ENCODE measurements around the gene FNDC3B.
"Not testable (repeated sequence)": the region's sequence is repeated elsewhere in the genome, so short reads cannot be mapped to it uniquely, and the experiment has no call there.

Gene FNDC3B

DNA sequence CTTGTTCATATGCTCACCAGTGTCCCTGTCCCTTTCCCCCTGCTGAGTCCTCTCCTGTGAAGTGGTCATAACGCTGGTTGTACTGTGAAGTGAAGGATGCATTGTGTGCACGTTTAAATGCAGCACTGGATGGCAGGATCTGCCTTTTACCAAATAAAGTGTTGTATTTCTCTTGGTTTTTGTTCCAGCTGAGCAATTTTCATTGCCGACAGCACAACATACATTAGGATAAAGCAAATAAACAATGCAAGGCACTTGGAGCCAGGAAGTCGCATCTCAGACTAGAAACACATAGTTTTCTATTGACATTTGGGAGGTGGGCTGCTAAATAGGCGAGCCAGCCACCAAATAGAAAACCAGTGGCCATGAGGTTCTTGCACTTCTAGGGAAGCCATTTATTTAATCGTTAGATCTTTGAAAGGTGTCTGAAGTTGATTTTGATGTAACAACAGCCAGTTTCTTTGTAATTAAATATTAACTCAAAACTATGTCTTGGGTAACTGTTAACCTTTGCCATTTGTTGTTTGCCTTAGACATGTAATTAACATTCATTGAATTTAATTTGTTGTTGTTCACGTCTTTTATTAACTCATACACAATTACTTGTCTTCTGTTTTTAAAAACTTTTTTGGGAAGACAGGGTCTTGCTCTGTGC is 185.3 kb downstream of the FNDC3B start:
- no peak for FAIRE-seq

DNA sequence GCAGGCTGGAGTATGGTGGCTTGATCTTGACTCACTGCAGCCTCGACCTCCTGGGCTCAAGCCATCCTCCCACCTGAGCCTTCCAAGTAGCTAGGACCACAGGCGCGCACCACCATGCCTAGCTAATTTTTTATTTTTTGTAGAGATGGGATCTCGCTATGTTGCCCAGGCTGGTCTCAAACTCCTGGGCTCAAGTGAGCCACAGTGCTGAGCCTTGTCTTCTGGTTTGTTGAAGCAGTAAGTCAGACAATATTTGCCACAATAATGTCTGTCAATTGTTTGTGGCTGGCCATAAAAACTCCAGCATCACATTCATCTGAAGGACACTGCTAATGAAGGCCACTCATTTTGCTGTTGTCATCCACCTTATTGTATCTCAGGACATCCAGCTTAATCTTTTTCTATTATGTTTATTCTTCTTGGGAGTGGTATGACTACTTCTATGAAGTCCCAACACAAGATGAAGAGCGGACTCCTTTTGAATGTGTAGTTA is 185.9 kb downstream of the FNDC3B start:
- FAIRE-seq: no peak

DNA sequence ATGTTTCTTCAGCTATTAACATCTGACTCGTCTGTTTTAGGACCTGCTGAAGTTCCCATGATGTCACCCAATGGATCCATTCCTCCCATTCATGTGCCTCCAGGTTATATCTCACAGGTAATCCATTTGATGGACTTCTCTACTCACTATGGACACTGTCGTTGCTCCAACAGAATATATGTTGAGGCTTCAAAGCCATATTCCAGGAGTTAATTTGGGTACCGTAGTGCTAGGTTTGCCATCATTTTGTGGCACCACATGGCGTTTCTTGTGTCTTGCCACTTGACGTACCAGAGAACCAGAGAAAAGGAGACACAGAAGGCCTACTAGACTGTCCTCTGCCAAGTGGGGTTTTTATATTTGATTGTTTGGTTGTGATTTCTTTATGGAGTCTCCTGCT is 187.5 kb downstream of the FNDC3B start:
- no peak for FAIRE-seq

DNA sequence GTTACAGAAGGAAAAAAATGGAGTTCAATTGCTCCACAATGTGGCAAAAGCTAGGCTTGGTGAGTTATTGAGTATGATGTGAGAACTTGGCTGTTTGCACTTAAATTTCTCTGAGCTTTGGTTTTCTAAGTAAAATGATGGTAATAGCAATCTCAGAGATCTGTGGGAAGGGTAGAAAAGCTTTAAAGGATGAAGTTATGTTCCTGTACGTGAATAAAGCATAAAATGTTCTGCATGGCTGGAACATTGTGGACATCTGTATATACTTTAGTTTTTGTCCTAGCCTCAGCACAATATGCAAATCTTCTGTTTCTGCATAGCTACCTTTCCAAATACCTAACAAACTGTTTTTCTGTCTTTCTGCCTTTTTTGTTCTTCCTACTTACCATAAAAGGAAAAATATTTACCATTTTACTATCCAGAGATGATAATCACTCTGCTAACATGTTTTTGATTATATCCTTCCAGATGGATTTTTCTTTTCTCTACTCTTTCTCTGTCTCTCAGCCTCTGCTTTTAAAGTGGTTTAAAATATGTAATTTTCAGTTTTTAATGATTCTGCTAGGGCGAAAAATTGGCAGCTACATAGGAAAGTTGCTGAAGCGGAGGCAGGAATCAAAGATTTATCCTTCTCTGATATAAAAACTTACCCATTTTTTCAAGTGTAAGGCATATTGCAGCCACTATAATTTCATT is 188.1 kb downstream of the FNDC3B start:
- FAIRE-seq: no peak

DNA sequence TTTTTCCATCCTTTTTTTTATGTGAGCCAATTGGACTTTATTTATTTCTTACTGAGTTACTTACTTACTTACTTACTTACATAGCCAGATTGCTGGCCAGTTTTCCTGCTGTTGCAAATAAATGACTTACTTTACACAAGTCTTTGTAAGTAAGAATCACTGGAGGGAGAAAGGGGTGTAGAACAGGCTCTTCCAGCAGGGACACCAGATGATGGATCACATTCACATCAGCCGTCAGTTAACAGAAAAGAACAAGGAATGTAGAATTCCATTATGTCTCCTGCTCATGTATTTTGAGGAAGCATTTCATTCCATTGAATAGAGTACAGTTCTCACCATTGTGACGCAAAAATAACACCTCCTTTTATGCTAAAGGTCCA is 188.6 kb downstream of the FNDC3B start:
- no peak for FAIRE-seq

DNA sequence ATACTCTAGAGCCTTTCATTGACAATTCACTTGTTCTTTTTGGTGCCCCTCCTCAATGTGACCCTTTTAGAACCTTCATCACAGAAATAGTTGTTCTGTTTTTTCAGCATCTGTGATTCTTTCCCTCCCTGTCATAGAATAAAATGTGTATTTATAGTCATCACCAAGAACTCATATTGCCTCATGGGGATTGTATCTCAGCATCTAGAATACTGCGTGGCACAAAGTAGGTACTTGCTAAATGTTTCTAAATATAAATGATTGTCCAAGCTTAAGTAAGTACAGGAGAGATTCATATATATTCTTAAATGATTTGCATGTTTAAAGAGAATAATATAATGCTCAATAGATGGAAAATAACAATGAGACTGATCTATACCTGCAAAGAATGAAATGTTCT is 190.1 kb downstream of the FNDC3B start:
- no peak for FAIRE-seq

DNA sequence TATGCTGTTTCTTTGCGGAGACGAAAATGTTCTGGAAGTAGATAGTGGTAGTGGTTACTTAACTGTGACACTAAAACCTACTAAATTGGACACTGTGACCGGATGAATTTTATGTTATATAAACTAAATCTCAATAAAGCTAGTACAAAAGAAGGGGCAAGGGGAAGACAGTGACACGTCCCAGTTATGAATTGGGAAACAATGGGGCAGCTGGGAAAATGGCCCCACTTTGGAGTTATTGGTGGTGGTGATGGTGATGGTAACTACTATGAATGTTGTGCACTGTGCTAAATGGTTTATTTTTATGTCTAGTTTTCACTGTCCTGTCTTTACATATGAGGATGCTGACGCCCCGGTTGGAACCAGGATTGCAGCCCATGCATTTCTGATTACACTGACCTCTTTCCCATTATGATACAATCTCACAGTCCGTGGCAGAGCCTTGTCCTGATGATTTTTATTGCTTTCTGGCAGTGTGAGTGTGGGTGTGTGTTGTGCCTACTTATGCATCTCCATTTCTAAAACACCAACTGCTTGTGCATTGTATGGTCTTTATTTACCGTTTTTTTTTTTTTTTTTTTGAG is 192.0 kb downstream of the FNDC3B start:
- FAIRE-seq: no peak

DNA sequence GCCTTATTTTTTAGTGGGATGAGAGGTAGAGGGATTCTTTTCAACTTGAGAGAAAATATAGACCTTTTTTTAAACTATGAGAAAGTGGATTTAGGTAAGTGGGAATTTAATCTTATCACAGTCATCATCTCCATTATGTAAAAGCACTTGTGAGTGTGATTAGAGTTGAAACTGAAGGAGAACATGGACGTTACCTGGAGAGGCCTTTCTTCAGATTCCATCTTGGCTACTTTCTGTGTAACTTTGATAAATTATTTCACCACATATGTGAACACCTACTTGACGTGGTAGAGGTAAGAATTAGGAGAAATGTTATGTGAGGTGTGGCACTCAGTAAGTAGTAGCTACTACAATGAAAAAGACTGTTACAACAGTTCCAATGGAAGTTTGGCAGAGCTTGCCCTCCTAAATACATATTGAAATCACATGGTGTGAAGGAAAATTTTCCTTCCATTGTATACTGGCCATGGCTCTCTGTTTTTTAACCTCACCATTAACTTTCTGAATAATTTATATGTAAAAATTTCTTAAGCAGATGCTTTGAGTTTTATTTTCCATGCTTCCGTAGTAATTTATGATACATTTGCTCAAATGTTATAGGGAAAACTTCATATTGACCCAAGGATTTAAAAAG is 193.3 kb downstream of the FNDC3B start:
- no peak for FAIRE-seq

DNA sequence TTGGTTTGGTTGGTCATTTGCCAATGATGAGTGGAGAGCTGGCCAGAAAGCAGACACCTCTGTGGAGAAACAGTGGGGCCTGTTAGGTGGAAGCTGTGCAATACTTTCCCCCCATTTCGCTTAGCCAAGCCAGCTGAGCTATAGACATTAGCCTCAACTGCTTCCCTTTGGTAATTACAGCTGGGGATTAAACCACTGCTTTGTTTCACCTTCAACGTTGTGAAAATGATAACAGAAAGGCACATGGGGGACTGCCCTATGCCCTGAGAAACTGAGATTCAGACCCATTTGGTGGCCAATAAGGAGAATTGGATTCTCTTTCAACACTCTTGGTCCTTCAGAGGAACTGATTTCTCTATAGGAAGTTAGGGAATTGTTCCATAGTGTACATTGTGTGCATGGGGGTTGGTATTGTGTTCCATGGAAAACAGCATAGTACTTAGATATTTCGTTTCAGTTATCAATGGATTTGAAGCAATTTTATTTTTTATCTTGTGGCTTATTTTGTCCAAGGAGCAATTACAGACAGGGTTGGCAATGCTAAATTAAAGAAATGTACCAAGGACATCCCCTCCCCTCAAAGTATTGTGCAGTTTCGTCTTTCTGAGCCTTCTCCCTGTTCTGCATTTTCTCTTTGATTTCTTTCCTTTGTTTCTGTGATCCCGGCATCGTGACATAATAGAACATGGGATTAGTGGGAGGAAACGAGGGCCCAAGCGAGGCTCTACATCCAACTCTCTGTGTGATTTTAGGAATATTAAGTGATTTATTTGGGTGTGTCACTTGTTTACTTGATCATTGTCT is 194.3 kb downstream of the FNDC3B start:
- FAIRE-seq: no peak

DNA sequence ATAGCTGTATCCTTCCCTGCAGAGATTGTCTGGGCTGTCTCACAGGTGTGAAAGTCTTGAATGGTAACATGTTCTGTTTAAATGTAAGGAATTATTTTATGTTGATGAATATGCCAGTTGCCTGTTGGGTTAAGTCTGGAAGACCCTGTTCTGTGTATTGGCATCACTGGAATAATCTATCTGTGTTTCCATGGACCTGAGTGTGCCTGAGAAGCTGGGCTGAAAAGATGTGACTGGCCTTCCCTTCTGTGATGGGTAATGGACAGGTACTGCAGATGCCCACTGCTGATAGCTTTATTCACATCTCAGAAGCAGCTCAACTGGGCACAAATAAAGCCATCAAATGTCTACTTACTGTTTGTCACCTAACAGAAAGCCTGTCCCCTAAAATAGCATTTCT is 196.3 kb downstream of the FNDC3B start:
- no peak for FAIRE-seq

DNA sequence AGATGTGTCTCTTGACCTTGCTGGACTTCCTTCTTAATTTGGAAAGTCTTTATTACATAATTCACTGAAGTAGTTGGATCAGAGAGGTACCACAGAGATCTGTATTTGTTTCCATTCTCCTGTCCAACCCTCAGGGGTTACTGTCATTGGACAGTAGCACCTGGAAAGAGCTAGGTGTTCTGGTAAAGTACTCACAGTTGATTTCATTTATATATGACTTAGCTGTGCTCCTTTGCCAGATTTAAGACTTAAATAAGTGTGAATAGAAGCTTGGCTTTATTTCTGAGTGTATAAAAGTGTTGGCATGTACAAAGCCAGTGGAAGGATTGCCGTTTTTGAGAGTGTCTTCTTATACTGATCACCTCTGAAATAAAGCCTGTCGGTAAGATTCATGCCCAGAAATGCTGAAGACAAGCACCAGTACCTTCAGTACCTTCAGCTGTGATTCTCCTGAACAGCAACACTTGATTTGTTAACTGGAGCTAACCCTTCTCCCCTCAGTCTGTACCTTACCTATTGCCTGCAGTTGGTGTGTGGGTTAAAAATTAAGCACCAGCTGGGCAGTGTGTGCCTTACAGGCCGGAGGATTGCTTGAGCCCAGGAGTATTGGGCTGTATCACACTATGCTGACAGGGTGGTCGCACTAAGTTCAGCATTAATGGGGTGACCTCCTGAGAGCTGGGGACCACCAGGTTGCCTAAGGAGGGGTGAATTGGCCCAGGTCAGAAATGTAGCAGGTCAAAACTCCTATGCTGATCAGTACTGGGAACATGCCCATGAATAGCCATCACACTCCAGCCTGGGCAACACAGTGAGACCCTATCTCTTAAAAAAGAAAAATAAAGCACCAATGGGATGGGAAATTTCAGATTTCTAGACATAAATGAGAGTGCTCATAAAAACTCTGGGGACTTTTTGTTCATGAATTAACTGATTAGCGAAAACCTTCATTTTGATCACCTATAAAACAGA is 197.7 kb downstream of the FNDC3B start:
- FAIRE-seq: no peak

DNA sequence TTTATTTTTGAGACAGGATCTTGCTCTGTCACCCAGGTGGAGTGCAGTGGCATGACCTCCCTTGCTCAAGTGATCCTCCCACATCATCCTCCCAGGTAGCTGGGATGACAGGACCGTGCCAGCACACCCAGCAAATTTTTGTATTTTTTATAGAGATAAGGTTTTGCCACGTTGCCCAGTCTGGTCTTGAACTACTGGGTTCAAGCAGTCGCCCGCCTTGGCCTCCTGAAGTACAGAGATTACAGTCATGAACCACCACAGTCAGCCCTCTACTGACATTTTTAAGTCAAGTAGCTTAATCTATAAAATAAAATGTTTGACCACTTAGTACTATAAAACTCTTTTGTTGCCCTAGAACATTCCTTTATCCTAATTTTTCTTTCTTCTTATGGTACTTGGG is 198.8 kb downstream of the FNDC3B start:
- FAIRE-seq: no peak

DNA sequence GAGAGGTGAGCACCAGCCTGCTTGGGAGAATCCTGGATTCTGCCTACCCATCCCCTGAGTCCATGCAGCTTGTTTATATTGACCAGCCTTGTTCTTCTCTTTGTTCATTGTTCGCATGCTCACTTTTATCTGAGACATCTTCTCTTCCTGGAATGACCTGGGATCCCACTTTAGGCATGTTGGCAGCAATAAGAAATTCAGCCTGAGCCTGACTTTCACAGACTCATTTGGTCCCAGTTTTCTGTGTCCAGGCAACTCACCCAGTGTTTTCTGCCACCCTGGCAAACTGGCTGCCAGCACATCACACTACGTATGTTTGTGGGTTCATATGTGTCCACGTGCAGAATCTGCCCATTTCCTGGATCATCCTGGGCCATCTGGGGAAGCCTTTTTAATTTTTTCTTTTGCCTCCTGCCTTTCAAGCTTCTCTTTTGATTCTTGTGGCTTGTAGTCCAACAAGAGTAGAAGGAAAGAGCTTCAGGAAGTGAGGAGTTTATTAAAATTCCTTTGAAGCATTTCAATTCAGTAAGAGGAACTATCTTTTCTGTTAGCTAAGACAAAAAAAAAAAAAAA is 199.9 kb downstream of the FNDC3B start:
- no peak for FAIRE-seq

DNA sequence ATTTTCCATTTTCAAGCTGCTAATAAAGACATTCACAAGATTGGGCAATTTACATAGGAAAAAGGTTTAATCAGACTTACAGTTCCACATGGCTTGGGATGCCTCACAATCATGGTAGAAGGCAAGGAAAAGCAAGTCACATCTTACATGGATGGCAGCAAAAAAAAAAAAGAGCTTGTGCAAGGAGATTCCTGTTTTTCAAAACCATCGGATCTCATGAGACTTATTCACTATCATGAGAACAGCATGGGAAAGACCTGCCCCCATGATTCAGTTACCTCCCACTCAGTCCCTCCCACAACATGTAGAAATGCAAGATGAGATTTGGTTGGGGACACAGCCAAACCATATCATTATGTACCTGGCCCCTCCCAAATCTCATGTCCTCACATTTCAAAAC is 202.0 kb downstream of the FNDC3B start:
- FAIRE-seq: no peak

DNA sequence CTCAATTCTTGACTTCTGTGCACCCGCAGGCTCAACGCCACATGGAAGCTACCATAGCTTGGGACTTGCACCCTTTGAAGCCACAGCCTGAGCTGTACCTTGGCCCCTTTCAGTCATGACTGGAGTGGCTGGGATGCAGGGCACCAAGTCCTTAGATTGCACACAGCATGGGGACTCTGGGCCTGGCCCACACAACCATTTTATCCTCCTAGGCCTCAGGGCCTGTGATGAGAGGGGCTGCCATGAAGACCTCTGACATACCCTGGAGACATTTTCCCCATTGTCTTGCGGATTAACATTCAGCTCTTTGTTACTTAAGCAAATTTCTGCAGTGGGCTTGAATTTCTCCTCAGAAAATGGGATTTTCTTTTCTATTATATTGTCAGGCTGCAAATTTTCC is 203.1 kb downstream of the FNDC3B start:
- not testable (repeated sequence) for FAIRE-seq

DNA sequence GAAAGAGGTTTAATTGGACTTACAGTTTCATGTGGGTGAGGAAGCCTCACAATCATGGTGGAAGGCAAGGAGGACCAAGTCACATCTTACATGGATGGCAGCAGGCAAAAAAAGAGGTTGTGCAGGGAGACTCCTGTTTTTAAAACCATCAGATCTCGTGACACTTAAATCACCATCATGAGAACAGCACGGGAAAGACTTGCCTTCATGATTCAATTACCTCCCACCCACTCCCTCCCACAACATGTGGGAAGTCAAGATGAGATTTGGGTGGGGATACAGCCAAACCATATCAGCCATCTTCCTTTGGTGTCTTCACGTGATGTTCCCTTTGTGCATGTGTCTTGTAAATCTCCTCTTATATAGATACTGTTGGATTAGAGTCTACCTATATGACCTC is 204.0 kb downstream of the FNDC3B start:
- FAIRE-seq: not testable (repeated sequence)

DNA sequence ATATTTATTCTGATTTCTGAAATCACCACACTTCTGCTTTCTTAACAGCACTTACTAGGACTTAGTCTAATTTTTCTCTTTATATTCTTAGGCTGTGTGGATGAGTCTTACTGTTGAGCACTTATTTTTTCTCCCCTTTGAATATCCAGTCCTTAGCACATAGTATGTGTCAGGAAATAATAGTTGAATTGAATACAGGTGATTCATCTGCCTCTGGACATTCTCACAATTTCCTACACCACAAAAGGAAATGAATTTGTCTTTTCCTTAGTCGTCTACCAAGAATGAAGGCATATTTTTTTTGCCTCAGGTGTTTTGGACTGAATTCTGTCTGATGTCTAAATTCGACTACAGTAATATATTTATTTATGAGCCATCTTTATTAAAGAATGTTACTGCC is 204.6 kb downstream of the FNDC3B start:
- no peak for FAIRE-seq

DNA sequence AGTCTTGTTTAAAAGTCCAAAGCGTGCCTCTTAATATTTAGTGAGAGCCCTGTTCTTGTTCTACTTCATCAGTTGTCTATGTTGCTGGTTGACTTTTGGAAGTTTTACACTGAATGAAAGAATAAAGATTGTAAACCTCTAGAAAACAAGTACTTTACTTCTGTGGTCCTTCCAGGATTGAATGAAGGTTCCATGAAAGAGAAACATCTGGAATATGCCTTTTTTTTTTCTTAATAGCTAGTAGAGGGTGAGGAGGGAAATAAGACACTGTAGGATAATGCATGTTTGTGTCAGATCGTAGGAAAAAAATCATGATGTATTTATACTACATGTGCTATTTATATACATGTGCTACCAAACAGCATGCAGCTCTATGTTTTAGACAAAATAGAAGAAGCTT is 205.9 kb downstream of the FNDC3B start:
- FAIRE-seq: no peak

DNA sequence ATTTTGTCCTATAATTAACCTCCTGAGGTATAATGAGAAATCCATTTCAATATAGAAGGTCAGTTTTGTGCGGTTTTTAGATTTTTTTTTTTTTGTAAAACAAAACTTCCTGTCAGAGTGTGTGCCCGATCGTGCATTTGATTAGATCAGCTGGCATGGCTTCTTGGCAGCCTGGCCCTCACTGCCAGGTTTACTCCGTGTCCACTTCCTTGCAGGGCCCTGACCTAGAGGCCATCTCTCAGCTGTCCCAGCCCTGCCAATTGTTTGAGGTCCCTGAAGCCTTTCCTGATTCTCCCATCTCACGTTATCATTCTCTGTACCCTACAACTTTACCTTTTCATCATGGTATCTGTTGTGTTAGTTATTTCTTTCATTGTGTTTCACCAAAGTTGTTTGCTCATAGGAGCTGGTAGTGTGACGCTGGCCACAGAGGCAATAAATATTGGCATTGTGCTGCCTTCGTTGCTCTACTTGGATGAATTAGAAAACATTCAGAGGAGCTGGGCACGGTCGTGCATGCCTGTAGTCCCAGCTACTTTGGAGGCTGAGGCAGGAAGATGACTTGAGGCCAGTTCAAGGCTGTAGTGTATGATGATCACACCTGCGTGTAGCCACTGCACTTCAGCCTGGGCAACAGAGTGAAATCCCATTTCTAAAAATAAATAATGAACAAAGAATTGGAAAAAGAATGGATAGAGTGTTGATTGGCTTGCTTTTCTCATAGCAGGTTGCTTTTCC is 206.9 kb downstream of the FNDC3B start:
- no peak for FAIRE-seq

DNA sequence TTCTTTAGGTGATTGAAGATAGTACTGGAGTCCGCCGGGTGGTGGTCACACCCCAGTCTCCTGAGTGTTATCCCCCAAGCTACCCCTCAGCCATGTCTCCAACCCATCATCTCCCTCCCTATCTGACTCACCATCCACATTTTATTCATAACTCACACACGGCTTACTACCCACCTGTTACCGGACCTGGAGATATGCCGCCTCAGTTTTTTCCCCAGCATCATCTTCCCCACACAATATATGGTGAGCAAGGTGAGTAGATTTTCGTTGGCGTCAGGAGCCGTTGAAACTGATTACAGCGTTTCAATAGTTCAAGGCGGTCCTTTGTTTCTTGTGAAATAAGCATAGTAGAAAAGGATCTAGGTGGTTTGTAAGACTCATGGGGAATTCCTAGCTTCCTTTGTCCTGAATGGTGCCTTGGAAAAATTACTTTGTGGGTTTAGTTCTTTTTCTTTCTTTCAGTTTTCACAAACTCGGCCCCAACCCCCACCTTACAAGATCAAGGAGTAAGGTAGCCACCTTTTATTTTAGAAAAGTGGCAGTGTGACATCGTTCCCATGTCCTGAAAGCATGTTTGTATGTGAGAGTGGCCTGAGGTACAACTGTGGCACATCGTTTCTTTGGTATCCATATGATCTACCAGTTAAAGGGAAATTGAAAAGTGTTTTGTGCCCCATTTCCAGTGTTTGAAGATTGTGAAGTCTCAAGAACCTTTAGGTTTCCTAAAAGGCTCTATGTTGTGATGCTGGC is 208.3 kb downstream of the FNDC3B start:
- no peak for FAIRE-seq

All from TTC549 (cell line).